Stimulated activated CD8-positive, alpha-beta memory T cell treated with anti-CD3 and anti-CD28 coated beads, Interleukin-12 subunit alpha, Interleukin-12 subunit beta, amount 100 ng/mL, for 1 hour (primary cell): Measurements from ENCODE around the gene PPP1R10.

Source experiments
- DNase-seq: peaks from one replicate; pipeline ENCODE4 v3.0.0-alpha.2; 2020; ENCODE audit warnings: low read depth

The PPP1R10 gene

GRCh38 chr6:30619561-30619960 is 2.5 kb upstream of the PPP1R10 start:
- DNase-seq: no peak

- DNase-seq: no peak
These were observed 1.3 kb upstream of the PPP1R10 start for GRCh38 chr6:30618270-30618797.

GRCh38 chr6:30617565-30618269 is 674 bp upstream of the PPP1R10 start, which contains the start of gene MRPS18B:
Gene MRPS18B (plus strand): TSS chr6:30617840. CDS start chr6:30617866, 26 bp downstream.
- peak; percentile 98 for DNase-seq

- no peak for DNase-seq
These were observed 859 bp downstream of the PPP1R10 start for GRCh38 chr6:30615958-30616810.

GRCh38 chr6:30615219-30615957 is 1.7 kb downstream of the PPP1R10 start:
- peak; percentile 31 for DNase-seq

GRCh38 chr6:30614843-30615218 is 2.2 kb downstream of the PPP1R10 start:
- peak; percentile 80 for DNase-seq

- no peak for DNase-seq
These were observed 2.8 kb downstream of the PPP1R10 start for GRCh38 chr6:30614044-30614842.

- no peak for DNase-seq
These were observed 3.6 kb downstream of the PPP1R10 start for GRCh38 chr6:30613251-30614043.

GRCh38 chr6:30612687-30613248 is 4.3 kb downstream of the PPP1R10 start:
- DNase-seq: no peak

- no peak for DNase-seq
These were observed 4.8 kb downstream of the PPP1R10 start for GRCh38 chr6:30612213-30612612.

GRCh38 chr6:30611856-30612194 is 5.2 kb downstream of the PPP1R10 start:
- DNase-seq: no peak

GRCh38 chr6:30611150-30611855 is 5.7 kb downstream of the PPP1R10 start:
- no peak for DNase-seq

GRCh38 chr6:30610065-30610464 is 7.0 kb downstream of the PPP1R10 start:
- no peak for DNase-seq

- DNase-seq: no peak
These were observed 13.1 kb downstream of the PPP1R10 start for GRCh38 chr6:30603961-30604360.

- DNase-seq: no peak
These were observed 15.0 kb downstream of the PPP1R10 start for GRCh38 chr6:30601815-30602641.

- no peak for DNase-seq
These were observed 15.6 kb downstream of the PPP1R10 start for GRCh38 chr6:30601436-30601814.

GRCh38 chr6:30600451-30600961 is 16.5 kb downstream of the PPP1R10 start:
- no peak for DNase-seq

GRCh38 chr6:30599625-30600324 is 17.3 kb downstream of the PPP1R10 start:
- no peak for DNase-seq
